ENCODE measurements around the gene CD84.
"Not testable (repeated sequence)": the region's sequence is repeated elsewhere in the genome, so short reads cannot be mapped to it uniquely, and the experiment has no call there.

The CD84 gene

GRCh38 chr1:160560806-160561205, 18.5 kb downstream of the CD84 start:
- DNase-seq (no peak), ATAC-seq (ENCODE audit: insufficient read depth, low read depth) (no peak)
- Histone ChIP-seq H2AFZ (ENCODE audit: low read depth, low read length) (no peak overlapping the region), H3K36me3 (ENCODE audit: insufficient read depth, low read length) (peaks cover 4% of the 10 kb centered on the region; the same call in 1 of the 2 replicates), H4K20me1 (ENCODE audit: insufficient read depth, low read length) (no peaks in the 10 kb centered on the region), H3K79me2 (ENCODE audit: insufficient read depth, low read length) (no peaks in the 10 kb centered on the region), H3K27ac (ENCODE audit: low read length) (no peak overlapping the region), H3K27me3 (ENCODE audit: insufficient read depth, low read length, poor library complexity) (no peaks in the 10 kb centered on the region), H3K4me1 (ENCODE audit: insufficient read depth, low read length) (peaks cover 31% of the 10 kb centered on the region), H3K9ac (ENCODE audit: low read depth, low read length) (no peak overlapping the region), H3K4me3 (ENCODE audit: low read depth in 1 of 2, low read length in 2 of 2) (no peak overlapping the region), H3K9me3 (ENCODE audit: insufficient read depth, low read length, severe bottlenecking) (peaks cover 4% of the 10 kb centered on the region), H3K4me2 (ENCODE audit: insufficient read depth, low read length) (no peak overlapping the region)
- TF ChIP-seq CTCF (IDR thresholded peaks at IDR 0.05; ENCODE audit: borderline replicate concordance, extremely low read depth, low read length, poor library complexity, severe bottlenecking), result no peak
- TF ChIP-seq EZH2 (IDR thresholded peaks at IDR 0.05; ENCODE audit: borderline replicate concordance, low read depth, low read length, severe bottlenecking), result no peak

- Histone ChIP-seq H3K27me3 (ENCODE audit: insufficient read depth, low read length, poor library complexity) (no peaks in the 10 kb centered on the region), H3K4me1 (ENCODE audit: insufficient read depth, low read length) (peaks cover 31% of the 10 kb centered on the region), H3K27ac (ENCODE audit: low read length) (peak overlapping the region; percentile 22; the same call in 1 of the 2 replicates), H3K9ac (ENCODE audit: low read depth, low read length) (no peak overlapping the region), H4K20me1 (ENCODE audit: insufficient read depth, low read length) (no peaks in the 10 kb centered on the region), H2AFZ (ENCODE audit: low read depth, low read length) (no peak overlapping the region), H3K79me2 (ENCODE audit: insufficient read depth, low read length) (no peaks in the 10 kb centered on the region), H3K4me3 (ENCODE audit: low read depth in 1 of 2, low read length in 2 of 2) (no peak overlapping the region), H3K4me2 (ENCODE audit: insufficient read depth, low read length) (no peak overlapping the region), H3K36me3 (ENCODE audit: insufficient read depth, low read length) (peaks cover 4% of the 10 kb centered on the region; the same call in 1 of the 2 replicates), H3K9me3 (ENCODE audit: insufficient read depth, low read length, severe bottlenecking) (peaks cover 4% of the 10 kb centered on the region)
- ATAC-seq (ENCODE audit: insufficient read depth, low read depth), result peak; percentile 50; the same call in 1 of the 3 replicates
- no peak for DNase-seq
- TF ChIP-seq CTCF (IDR thresholded peaks at IDR 0.05; ENCODE audit: borderline replicate concordance, extremely low read depth, low read length, poor library complexity, severe bottlenecking), result no peak
- TF ChIP-seq EZH2 (IDR thresholded peaks at IDR 0.05; ENCODE audit: borderline replicate concordance, low read depth, low read length, severe bottlenecking), result no peak
Measured at GRCh38 chr1:160560045-160560705, 19.1 kb downstream of the CD84 start.

DNA sequence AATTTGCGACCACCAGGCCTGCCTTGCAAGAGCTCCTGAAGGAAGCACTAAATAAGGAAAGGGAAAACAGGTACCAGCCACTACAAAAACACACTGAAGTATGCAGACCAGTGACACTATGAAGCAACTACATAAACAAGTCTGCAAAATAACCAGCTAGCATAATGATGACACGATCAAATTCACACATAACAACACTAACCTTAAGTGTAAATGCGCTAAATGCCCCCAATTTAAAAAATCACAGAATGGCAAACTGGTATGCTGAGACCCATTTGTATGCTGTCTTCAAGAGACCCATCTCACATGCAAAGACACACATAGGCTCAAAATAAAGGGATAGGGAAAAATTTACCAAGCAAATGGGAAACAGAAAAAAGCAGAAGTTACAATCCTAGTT, 19.9 kb downstream of the CD84 start:
- H3K27me3 ChIP-seq (ENCODE audit: insufficient read depth, low read length, poor library complexity); H4K20me1 ChIP-seq (ENCODE audit: insufficient read depth, low read length); H3K36me3 ChIP-seq (ENCODE audit: insufficient read depth, low read length); DNase-seq; ATAC-seq (ENCODE audit: insufficient read depth, low read depth); H3K4me3 ChIP-seq (ENCODE audit: low read depth in 1 of 2, low read length in 2 of 2); H2AFZ ChIP-seq (ENCODE audit: low read depth, low read length); H3K9ac ChIP-seq (ENCODE audit: low read depth, low read length); H3K79me2 ChIP-seq (ENCODE audit: insufficient read depth, low read length); H3K27ac ChIP-seq (ENCODE audit: low read length); H3K4me2 ChIP-seq (ENCODE audit: insufficient read depth, low read length); H3K9me3 ChIP-seq (ENCODE audit: insufficient read depth, low read length, severe bottlenecking): not testable (repeated sequence)
- H3K4me1 ChIP-seq (ENCODE audit: insufficient read depth, low read length), result peaks cover 31% of the 10 kb centered on the region

GRCh38 chr1:160558660-160559380, 20.5 kb downstream of the CD84 start:
- DNase-seq (no peak), ATAC-seq (ENCODE audit: insufficient read depth, low read depth) (peak; percentile 60; the same call in 2 of the 3 replicates)
- no peak overlapping the region for H3K27ac ChIP-seq (ENCODE audit: low read length)
- no peak overlapping the region for H3K9ac ChIP-seq (ENCODE audit: low read depth, low read length)
- H3K4me2 ChIP-seq (ENCODE audit: insufficient read depth, low read length), result no peak overlapping the region
- no peaks in the 10 kb centered on the region for H3K27me3 ChIP-seq (ENCODE audit: insufficient read depth, low read length, poor library complexity)
- no peaks in the 10 kb centered on the region for H3K79me2 ChIP-seq (ENCODE audit: insufficient read depth, low read length)
- H3K4me1 ChIP-seq (ENCODE audit: insufficient read depth, low read length), result peaks cover 31% of the 10 kb centered on the region
- peaks cover 4% of the 10 kb centered on the region; the same call in 1 of the 2 replicates for H3K36me3 ChIP-seq (ENCODE audit: insufficient read depth, low read length)
- no peak overlapping the region for H3K4me3 ChIP-seq (ENCODE audit: low read depth in 1 of 2, low read length in 2 of 2)
- H2AFZ ChIP-seq (ENCODE audit: low read depth, low read length), result no peak overlapping the region
- TF ChIP-seq CTCF (IDR thresholded peaks at IDR 0.05; ENCODE audit: borderline replicate concordance, extremely low read depth, low read length, poor library complexity, severe bottlenecking) (no peak), EZH2 (IDR thresholded peaks at IDR 0.05; ENCODE audit: borderline replicate concordance, low read depth, low read length, severe bottlenecking) (no peak)
- H4K20me1 ChIP-seq (ENCODE audit: insufficient read depth, low read length), result no peaks in the 10 kb centered on the region
- peaks cover 4% of the 10 kb centered on the region for H3K9me3 ChIP-seq (ENCODE audit: insufficient read depth, low read length, severe bottlenecking)
